ELF-1 (cell line): ENCODE measurements around the gene BCL2L1.

Experiments
- DNase-seq: peaks from one replicate; pipeline ENCODE4 v3.0.0-alpha.2; 2016; ENCODE audit warnings: low read depth, low spot score

The BCL2L1 gene

DNA sequence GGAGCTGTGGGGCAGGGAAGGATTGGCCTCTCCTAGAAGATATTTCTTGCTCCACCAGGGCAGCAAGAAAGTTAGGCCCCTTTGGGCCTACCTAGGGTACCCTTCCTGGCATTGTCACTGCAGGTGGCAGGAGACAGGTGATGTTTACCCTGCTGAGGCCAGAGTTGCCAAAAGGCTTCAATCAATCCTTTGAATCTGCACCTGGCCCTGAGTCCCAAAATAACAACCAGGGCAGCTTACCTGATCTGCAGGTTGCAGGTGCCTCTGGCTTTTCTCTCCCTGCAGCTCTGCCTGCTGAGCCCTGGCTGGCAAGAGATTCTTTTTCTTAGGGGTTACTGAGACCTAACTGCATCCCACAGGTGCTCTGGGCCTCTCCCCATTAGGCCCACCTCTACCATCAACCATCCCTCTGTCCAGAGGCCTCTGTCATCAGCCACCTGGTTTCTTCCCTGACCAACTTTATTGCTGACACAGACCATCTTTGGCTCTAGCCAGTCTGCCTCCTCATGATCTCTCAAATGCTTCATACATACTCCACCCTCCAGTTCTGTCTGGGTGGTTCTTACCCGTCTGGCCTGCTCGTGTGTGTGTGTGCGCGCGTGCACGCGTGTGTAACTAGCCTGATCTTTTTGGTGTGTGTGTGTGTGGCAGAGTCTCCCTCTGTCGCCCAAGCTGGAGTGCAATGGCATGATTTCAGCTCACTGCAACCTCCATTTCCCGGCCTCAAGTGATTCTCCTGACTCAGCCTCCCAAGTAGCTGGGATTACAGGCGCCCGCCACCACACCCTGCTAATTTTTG lies 13.7 kb downstream of the BCL2L1 start:
- DNase-seq: no peak

DNA sequence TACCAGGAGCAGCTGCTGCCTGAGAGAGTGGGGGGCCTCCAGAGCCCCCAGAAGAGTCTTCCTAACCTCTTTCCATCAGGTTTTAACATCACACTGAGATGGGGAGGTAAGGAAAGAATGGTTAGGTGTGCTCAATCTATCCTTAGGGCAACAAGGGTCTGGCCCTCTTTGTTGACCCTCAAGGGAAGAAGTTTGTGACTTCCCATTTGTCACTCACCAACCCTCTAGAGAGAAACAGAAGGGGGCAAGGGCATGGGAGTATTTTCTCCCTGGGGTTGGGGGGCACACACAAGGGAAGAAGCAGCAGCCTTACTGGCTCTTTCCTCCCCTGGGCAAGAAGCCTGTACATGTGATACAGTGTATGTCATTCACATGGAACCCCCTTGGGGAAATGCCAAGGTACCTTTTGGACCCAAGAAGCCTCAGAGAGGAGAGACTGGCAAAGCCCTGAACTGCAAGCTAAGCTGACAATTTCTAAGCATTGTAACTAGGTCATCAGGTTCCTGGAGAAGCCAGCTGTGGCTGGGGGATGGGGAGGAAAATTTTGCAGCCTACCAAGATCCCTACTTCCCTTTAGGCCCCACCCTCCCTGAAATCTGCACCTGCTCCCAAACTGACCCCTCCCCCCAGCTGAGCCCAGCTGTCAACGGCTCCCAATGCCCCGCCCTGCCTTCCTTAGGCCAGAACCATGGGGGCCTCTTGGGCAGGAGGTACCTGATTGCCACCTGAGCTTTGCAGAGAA lies 14.5 kb downstream of the BCL2L1 start:
- no peak for DNase-seq

DNA sequence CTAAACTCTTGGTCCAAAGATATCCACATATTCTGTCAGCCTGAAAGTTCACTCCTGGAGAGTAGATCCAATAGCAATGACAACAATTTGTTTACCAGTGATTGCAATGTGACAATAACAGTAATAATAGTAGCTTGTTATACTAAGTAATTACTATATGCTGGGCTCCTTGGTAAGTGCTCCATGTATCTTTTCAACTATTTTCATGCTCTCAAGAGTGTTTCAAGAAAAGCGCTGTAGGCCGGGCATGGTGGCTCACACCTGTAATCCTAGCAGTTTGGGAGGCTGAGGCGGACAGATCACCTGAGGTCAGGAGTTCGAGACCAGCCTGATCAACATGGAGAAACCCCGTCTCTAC lies 15.4 kb downstream of the BCL2L1 start:
- no peak for DNase-seq

DNA sequence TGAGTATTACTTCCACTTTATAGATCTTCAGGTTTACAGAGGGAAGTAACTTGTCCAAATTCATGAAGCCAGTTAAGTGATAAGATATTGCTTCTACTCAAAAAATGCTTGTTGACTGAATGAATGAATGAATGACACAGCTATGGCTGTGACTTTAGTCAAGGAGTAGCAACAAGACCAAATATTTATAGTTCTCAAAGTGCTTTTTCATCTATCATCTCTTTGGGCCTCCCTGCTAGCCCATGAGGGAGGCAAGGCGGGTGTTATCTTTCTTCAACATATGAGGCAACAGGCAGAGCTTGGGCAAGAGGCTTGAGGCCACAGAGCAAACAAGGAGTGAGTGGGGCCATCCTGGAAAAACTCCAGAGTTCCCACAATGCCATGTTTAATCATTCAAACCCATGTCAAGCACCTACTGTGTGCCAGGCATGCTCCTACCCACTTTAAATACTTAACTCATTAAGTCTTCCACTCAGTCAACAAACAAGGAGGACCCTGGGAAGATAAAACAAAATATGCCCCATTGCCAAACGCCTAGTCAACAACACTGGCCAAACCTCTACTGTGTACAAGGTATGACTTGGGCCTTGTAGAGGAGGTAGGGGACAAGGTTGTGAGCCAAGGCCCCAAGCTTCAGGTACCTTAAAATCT lies 15.9 kb downstream of the BCL2L1 start:
- DNase-seq: no peak

DNA sequence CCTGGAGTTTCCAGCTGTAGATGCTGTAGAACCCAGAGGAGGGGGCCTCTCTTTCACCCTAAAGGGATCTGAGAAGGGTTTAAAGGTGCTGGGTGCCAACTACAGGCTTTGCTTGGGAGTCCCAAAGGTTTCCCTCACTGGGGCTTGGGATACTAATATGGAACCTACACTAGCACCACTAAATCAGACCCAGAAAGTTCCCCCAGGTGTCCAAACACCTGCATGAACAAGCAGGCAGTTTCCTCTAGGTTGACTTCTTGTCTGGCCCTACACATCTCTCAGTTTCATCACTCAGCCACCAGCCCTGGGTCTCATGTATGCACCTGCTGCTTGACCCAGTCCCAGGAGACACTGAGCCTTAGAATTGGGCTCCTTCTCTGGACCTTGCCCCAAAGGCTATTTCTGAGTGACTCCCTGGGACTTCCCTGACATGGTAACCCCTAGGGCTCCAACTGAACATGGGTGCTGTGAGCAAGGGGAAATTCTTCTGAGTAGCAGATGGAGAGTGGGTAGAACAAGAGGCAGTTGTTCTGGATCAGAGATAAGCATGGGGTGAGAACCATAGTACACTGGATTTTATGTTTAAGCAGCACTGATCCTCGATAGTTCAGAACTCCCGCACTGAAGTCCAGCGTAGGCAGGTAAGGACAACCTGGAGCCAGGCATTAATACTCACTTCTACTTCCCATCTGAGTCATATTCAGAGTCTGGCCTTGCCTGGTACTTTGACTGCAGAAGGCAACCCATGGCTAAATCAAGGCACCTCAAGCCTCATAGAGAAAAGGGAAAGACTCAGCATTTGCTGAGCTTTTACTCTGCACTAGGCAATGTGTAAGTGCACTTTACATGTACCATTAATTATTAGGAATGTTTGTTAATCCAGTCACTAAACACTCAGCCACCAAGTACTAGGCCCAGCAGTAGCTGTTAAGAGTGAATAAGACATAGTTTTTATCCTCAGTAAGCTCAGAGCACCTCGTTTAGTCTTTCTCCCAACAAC lies 16.8 kb downstream of the BCL2L1 start:
- DNase-seq: no peak

DNA sequence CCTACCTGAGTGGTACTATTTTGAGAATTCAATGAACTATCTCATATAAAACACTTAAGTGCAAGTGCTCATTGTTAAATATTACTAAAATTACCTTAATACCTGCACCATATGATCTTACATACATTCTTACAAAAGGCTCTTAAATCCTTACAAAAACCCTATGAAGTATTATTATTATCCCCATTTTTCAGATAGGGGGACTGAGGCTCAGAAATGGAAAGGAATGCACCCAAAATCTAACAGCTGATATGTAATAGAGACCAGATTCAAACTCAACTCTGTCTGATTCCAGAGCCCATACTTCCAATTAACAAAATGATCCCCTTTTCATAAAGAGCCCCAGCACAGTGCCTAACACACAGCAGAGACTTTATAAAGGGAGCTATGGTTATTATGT lies 17.5 kb downstream of the BCL2L1 start:
- no peak for DNase-seq

DNA sequence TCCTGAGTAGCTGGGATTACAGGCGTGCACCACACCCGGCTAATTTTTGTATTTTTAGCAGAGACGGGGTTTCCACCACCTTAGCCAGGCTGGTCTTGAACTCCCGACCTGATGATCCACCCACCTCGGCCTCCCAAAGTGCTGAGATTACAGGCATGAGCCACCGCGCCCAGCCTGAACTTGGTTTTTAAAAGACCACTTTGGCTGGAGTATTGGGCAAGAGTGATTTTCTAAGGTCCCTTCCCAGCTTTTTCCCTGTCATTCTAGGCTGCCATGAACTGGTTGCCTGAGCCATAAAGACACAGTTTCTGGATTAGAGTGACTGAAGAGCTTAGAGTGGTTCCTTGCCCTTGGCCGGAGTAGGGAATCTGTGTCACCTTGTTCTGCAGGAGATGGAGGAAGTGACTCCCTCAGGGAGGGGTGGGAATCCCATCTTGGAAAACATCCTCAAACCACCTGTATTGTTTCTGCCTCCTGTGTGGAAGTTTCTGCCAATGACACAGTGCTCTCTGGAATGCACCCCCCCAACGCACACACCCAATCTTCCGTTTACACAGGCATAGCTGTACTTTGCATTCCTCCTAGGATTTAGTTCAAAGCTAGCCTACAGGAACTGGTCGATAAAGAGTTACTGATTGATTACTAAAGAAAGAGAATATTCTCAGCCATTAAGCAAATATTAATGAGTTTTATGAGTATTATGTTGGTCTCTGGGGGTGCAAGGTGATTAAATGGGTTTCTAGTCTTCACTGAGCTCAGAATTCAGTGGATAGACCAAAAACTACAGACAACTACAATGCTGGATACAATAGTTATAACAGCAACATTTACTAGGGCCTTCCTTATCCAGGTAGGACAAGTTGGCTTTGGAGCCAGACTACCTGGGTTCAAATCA lies 18.2 kb downstream of the BCL2L1 start:
- peak; percentile 72 for DNase-seq

DNA sequence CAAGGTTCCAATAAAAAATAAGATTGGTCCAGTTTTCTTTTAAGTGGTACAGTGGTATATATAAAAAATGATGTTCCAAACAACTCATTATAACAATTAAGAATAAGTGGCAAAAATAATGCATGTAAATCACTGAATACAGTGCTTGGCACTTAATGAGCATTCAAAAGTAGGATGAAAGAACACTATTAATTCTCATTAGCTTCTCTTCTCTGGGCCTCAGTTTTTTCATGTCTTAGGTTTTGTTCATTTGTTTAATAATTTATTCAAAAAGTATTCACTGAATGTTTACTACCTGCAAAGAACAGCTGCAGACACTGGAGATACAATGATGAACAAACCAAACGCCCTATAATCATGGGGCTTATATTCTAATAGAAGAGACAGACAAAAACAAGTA lies 21.1 kb downstream of the BCL2L1 start:
- no peak for DNase-seq

DNA sequence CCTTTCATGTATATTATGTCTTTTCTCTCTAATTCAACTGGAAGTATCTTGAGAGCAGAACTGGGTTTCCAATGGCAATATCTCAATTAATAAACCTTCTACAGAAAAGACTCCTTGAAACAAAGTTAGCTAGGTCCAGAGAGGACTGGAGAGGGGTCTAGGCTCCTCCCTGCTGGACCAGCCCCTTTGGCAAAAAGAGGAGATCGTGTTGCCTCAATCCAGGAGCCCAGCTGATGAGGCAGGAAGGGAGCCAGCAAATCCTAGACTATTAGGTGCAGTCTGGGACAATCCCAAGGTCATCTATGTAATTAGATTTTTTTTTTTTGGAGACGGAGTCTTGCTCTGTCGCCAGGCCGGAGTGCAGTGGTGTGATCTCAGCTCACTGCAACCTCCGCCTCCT lies 21.9 kb downstream of the BCL2L1 start:
- DNase-seq: no peak

DNA sequence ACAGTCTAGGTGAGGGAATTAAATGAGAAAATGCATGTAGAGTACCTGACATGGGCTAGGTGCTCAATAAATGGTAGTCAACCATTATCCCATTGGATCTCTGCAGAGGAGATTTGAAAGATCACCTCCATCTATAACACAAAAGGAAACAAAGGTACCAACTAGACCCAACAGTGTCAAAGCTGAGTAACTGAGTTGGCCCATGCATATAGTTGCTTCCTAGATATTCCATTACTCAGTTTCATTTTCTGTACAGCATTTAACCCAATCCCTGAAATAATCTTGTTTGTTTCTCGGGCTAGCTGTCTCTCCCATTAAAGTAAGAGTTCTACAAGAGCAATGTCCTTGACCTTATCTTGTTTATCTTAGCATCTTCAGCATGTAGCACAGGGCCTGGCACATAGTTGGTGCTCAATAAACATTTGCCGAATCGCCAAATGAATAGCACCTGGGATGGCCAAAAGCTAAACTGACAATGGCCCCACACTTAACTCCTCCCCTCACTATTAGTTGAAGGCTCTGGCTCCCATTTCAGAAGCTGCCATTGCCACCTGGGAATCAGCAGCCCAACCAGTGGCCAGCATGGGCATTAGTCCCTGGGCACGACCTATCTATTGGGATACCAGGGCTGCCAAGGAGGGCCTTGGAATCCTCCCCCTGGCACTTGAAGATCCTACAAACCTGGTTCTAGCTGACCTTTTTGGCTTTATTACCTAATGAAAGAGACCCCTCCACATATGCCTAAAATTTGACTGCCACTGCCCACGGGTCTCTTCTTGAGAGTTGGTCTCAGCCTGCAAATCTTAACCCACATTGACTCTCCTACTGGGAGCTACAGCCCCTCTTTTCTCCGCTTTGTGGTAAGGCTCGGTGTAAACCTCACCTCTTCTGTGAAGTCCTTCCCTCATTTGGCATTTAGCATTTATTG lies 22.6 kb downstream of the BCL2L1 start:
- DNase-seq: no peak

DNA sequence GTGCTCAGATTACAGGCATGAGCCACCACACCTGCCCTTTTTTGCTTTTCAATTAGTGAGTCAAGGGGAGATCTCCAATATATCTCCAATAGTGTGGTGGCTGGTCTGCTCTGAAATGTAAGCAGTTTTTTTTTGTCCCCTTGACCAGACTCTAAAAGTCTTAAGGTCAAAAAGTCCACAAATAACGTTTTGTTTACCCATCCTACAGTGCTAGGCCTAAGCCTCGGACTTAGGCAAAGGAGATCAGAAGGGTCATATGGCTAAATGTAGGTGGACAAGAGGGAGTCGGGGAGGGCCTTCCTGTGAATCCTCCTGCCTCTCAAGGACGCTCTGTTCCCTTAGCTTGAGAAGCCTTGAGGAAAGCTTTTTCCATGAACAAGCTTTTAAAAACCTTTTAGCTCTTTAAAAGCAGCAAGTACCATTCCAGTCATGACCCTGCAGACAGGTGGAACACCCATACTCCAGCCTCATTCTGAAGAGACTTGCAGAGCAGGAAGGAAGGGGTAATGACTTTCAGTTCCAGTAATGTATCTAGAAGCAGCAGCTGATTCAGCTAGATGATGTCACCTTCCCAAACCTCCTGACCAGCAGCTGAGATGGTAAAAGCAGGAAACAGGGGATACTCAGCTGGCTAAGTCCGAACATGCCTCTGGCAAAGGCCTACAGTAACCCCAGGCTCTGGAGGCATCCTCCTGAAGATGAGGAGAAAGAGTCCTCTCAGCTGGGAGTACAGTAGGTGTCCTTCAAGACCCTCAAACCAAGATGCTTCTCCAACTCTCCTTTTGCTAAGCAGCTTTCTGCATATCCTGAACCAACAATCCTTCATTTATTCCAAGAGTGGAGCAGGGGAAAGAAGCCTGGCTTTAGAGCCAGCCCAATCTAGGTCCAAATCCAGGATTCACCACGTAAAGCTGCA lies 23.6 kb downstream of the BCL2L1 start:
- peak; percentile 52 for DNase-seq

DNA sequence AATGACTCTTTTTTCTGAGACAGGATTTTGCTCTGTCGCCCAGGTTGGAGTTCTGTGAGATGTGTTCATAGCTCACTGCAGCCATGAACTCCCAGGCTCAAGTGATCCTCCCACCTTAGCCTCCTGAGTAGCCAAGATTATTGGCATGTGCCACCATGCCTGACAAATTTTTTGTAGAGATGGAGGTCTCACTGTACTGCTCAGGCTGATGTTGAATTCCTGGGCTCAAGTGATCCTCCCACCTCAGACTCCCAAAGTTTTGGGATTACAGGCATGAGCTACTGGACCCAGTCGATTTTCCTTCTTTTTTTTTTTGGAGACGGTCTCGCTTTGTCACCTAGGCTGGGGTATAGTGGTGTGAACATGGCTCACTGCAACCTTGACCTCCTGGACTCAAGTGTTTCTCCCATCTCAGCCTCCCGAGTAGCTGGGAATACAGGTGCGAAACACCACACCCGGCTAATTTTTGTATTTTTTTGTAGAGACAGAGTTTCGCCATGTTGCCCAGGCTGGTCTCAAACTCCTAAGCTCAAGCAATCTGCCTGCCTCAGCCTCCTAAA lies 24.3 kb downstream of the BCL2L1 start:
- no peak for DNase-seq

DNA sequence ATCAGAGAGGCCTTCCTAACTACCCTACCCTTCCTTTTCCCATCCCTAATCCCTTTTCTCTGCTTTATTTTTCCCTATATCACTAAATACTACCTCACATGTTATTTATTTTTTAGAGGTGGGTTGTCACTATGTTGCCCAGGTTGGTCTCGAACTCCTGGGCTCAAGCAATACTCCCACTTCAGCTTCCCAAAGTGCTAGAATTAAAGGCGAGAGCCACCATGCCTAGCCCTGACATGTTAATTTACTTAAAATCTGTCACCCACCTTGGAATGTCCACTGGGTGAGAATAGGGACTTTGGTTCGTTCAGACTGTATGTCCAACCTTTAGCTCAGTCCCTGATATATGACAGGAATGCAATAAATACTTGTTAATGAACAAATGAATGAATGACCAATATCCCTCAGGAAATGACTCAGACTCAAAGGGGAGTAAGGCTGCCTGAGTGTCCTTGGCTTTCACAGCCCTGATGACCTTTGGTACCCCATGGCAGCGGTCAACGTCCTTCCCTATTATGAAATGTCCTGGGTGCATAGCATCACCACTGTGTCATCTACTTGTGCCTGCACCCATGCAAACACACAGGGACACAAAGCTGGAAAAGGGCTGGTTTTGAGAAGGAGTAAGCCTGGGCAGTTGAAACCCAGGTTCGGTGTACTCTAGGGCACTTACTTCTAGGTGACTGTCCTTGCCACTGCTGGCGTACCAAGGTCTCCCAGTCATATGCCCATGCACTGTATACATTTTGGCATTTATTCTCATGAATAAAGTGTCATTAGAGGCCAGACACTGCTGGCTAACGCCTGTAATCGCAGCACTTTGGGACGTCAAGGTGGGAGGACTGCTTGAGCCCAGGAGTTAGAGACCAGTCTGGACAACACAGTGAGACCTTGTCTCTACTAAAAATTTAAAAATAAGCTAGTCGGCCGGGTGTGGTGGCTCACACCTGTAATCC lies 26.5 kb downstream of the BCL2L1 start:
- DNase-seq: no peak

DNA sequence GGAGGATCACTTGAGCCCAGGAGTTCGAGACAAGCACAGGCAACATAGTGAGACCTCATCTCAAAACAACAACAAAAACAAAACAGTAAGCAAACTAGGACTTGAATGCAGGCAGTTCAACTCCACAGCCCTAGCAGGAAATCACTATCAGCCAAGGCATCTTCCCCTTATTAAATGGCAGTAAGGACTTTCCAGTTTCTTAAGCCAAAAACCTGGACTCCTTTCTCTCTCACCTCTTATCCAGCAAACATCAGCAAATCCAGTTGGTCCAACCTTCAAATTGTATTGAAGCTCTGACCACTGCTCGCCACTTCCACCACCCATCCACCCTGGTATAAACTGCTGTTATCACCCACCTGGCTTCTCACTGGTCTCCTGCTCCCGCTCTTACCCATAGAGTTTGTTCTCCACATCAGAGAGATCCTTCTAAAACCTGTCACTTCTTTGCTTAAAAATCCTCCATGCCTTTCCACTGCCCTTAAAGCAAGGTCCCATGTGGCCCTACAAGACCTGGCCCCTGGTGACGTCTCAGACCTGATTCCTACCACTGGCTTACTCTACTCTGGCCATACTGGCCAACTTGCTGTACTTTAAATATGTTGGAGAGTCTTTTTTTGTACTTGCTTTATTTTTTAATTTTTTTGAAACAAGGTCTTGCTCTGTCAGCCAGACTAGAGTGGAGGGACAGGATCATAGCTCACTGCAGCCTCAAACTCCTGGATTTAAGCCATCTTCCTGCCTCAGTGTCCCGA lies 27.6 kb downstream of the BCL2L1 start:
- no peak for DNase-seq

DNA sequence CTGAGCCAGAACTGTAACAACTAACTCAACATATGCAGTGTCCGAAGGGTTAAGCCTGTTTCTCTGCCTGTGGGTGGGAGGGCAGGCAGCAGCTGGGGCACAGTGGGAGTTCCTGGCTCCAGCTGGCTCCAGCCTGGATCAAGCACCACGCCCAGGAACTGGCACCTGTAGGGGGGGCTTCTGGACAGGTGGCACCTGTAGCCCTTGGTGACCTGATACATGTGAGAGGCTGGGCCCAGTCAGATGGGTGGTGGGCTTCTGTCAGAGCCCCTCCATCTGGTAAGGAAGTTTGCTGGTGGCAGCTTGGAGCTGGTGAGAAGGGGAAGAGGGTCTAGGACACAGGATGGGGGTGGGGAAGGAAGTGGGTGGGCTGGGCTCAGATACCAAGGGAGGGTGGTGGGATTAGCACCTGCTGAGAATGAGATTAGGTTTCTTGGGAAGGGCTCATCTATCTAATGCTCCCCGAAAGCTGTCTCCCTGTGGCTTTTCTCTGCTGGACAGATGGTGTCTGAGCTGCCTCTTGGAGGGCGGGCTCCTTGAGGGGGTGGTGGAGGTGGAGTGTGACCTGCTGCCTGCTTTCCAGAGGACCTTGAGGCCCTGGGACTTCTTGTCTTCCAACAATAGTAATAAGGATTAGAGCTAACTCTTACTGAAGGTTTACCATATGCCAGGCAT lies 28.5 kb downstream of the BCL2L1 start:
- DNase-seq: no peak

DNA sequence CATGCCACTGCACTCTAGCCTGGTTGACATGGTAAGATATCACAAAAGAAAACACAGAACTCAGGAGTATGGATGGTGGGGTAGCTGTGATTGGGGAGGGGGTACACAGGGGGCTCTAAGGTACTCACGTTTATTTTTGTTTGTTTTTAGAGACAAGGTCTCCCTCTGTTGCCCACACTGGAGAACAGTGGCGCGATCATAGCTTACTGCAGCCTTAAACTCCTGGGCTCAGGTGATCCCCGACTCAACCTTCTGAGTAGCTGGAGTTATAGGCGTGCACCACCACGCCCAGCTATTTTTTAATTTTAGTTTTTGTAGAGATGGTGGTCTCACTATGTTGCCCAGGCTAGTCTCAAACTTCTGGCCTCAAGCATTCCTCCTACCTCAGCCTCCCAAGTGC lies 29.3 kb downstream of the BCL2L1 start:
- no peak for DNase-seq
